T-helper 17 cell (primary cell): ENCODE results near the gene COX10. TPM values are rescaled to one million over a fixed set of nuclear protein-coding genes. Genes with fewer than 3 reads are reported as not detected.
A peak's percentile ranks its signal among the peaks of the same experiment; 100 is the strongest.
"Not testable (repeated sequence)": the region's sequence is repeated elsewhere in the genome, so short reads cannot be mapped to it uniquely, and the experiment has no call there.

Experiments
- ATAC-seq: fragments of 150-1000 bp; cut with Tn5 transposase; 2 replicates; pipeline ENCODE4 v1.10.0; 2021; ENCODE audit warnings: mild to moderate bottlenecking, moderate library complexity
- DNase-seq, 3 donors: peaks; one replicate each; pipeline versions ENCODE4 v3.0.0 to v3.0.0-alpha.2; 2020 to 2021
- H3K9me3 ChIP-seq: one replicate; pipeline ENCODE4 v1.7.0; 2013; ENCODE audit warnings: low read length, mild to moderate bottlenecking; ENCODE audit not compliant: control insufficient read depth, poor library complexity, severe bottlenecking
- H3K27ac Mint-ChIP-seq: one replicate; pipeline ENCODE4 v1.8.0; 2022; ENCODE audit warnings: mild to moderate bottlenecking, moderate library complexity, mixed read lengths
- H3K27me3 Mint-ChIP-seq: one replicate; pipeline ENCODE4 v1.8.0; 2022; ENCODE audit warnings: mixed read lengths
- H3K36me3 Mint-ChIP-seq: one replicate; pipeline ENCODE4 v1.8.0; 2022; ENCODE audit warnings: low read depth, mixed read lengths
- H3K4me1 Mint-ChIP-seq: one replicate; pipeline ENCODE4 v1.8.0; 2022; ENCODE audit warnings: mild to moderate bottlenecking, mixed read lengths
- H3K4me3 Mint-ChIP-seq: one replicate; pipeline ENCODE4 v1.8.0; 2022; ENCODE audit warnings: mild to moderate bottlenecking, moderate library complexity, mixed read lengths
- total RNA-seq, 4 donors: library from RNA in 2 of 4; stranded (reverse) in 2 of 4; gene quantifications; one replicate each; pipeline ENCODE4 v1.2.3 and lab custom pipeline; 2022 to 2026

Gene COX10
- total RNA-seq (10 to 100 TPM; 16.9 to 19.6 TPM), total RNA-seq (lab: John Stamatoyannopoulos, UW) (19.0 to 19.6 reads per million in 2 donors)

GRCh38 chr17:14069251-14070021 is at the start of gene COX10:
TSS of gene COX10 (plus strand) at chr17:14069504. CDS start at chr17:14069606, 102 bp downstream.
- H3K4me3 Mint-ChIP-seq = peak within 1 kb of the TSS; percentile 98
- H3K36me3 Mint-ChIP-seq = peaks cover 4% of the 10 kb centered on the region
- peak; percentile 72 to 77 (median 76) for DNase-seq
- no peaks in the 10 kb centered on the region for H3K9me3 ChIP-seq
- H3K27ac Mint-ChIP-seq = peak within 1 kb of the TSS; percentile 96
- H3K4me1 Mint-ChIP-seq = peaks cover 30% of the 10 kb centered on the region
- peak; percentile 99 for ATAC-seq
- H3K27me3 Mint-ChIP-seq = no peaks in the 10 kb centered on the region

DNA sequence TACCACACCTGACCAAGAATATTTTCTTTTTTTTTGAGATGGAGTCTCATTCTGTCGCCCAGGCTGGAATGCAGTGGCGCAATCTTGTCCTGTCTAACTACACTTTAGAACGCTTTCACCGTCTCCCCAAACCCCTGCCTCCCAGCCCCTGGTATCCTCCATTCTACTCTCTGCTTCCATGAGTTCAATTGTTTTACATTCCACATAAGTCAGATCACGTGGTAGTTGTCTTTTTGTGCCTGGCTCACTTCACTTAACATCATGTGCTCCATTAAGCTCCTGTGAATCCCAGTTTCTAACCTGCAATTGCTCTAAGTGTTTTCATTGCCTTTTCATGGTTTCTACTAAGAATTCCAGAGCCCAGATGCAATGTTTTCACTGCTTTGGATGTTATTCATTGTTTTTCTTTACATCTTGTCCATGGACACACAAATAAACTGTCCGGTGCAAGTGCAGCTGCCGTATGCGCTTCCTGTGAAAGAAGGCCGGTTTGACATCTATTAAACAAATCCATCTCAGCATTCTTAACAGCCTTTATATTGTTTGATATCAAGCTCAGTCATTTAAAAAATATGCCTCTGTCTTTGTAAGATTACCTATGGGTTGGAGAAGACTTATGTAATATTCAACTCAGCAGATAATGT is 47.5 kb upstream of the COX10 start:
- not testable (repeated sequence) for H3K4me3 Mint-ChIP-seq, H3K9me3 ChIP-seq, H3K4me1 Mint-ChIP-seq, ATAC-seq, H3K27me3 Mint-ChIP-seq, DNase-seq, H3K36me3 Mint-ChIP-seq, H3K27ac Mint-ChIP-seq

DNA sequence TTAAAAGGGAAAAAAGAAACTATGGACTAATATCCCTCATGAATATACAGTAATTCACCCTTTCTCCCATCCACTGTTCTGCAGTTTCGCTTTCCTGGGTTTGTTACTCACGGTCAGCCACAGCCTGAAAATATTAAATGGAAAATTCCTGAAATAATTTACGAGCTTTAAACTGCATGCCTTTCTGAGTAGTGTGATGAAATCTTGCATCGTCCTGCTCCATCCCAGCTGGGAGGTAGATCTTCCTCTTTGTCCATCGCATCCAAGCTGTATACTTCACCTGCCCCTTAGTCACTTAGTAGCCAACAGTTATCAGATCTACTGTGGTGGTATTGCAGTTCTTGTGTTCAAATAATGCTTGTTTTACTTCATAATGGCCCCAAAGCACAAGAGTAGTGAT is 39.5 kb upstream of the COX10 start:
- not testable (repeated sequence) for H3K4me1 Mint-ChIP-seq, ATAC-seq, H3K27me3 Mint-ChIP-seq, DNase-seq, H3K36me3 Mint-ChIP-seq, H3K27ac Mint-ChIP-seq, H3K4me3 Mint-ChIP-seq, H3K9me3 ChIP-seq

GRCh38 chr17:14032234-14032633 is 37.1 kb upstream of the COX10 start:
- peaks cover 7% of the 10 kb centered on the region for H3K4me1 Mint-ChIP-seq
- no peaks in the 10 kb centered on the region for H3K9me3 ChIP-seq
- ATAC-seq (no peak), DNase-seq (no peak)
- no peak overlapping the region for H3K4me3 Mint-ChIP-seq
- H3K27me3 Mint-ChIP-seq = no peaks in the 10 kb centered on the region
- peaks cover 10% of the 10 kb centered on the region for H3K36me3 Mint-ChIP-seq
- no peak overlapping the region for H3K27ac Mint-ChIP-seq

DNA sequence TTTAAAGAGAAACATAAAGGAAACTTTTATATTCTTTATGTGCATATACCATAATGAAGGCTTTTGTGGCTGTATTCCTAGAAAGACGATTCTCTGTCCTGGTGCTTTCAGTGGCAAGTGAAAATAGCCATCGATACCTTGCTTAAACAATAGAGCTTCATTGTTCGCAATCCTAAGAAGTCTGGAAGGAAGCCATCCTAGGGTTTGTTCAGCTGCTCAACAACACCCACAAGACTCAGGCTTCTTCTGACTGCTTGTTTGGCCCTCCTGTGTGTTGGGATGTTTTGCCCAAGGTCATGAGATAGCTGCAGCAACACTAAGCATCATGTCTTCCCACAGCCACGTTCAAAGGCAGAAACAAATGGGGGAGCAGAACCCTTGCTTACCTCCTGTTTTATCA is 36.1 kb upstream of the COX10 start:
- DNase-seq (no peak), ATAC-seq (no peak)
- H3K4me1 Mint-ChIP-seq = peaks cover 9% of the 10 kb centered on the region
- peaks cover 10% of the 10 kb centered on the region for H3K36me3 Mint-ChIP-seq
- H3K27ac Mint-ChIP-seq = no peak overlapping the region
- H3K27me3 Mint-ChIP-seq = no peaks in the 10 kb centered on the region
- no peaks in the 10 kb centered on the region for H3K9me3 ChIP-seq
- H3K4me3 Mint-ChIP-seq = no peak overlapping the region

DNA sequence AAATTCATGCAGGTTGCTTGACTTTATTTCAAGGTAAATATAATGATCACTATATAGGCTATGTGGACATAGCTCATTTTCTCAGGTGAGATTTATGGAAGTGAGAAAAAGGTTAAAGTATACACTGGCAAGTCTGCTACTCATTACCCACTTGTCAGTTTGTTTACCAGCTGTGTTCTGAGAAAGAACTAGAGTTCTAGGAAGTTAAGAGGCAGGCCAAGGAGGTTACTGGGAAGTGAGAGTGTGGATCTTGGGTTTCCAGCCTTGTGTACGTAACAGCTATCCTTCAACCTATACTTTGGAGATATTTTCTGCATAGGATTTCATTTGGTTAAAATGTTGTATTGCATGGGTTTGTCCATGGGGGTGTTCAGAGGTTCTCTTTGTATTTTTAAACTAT is 31.9 kb upstream of the COX10 start:
- DNase-seq (no peak), ATAC-seq (no peak)
- Mint-ChIP-seq H3K4me3 (no peak overlapping the region), H3K4me1 (peaks cover 20% of the 10 kb centered on the region), H3K36me3 (peaks cover 2% of the 10 kb centered on the region), H3K27me3 (no peaks in the 10 kb centered on the region), H3K27ac (no peak overlapping the region)
- no peaks in the 10 kb centered on the region for H3K9me3 ChIP-seq

DNA sequence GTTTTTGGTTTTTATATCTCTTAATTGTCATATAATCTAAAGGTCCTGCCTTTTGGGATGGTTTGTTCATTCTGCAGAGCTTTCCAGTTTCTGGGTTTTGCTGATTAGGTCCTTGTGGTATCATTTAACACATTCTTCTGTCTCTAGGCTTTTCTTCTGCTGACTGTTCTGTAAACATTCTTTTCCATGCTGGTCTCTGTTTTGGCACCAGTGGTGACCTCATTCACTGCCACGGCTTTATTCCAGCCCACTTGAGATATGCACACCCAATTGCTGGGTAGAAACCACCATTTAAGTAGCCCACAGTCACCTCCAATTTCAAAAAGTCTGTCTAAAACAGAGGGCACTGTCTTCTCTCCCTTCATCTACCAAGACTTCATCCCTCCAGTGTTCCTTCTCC is 31.1 kb upstream of the COX10 start:
- Mint-ChIP-seq H3K27ac (peak overlapping the region; percentile 1), H3K36me3 (peaks cover 2% of the 10 kb centered on the region), H3K27me3 (no peaks in the 10 kb centered on the region), H3K4me3 (no peak overlapping the region), H3K4me1 (peaks cover 20% of the 10 kb centered on the region)
- DNase-seq = no peak
- H3K9me3 ChIP-seq = no peaks in the 10 kb centered on the region
- ATAC-seq = no peak

DNA sequence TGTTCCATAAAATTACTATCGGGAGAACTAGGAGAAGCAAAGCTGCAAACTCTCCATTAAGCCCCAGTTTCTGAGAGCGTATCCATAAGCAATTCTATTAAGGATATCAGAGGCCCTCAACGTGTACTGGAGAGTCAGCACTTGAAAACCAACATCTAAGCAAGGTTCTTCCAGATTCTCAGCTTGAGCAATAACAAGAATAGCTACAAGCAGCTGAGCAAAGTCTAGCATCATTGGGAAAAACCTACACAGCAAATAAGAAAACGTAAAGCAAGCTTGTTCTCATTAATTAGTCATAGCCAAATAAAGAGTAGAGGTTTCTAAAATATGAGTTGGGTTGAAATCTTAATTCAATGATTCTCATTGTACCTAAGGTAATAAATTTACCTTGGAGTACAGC is 26.9 kb upstream of the COX10 start:
- Mint-ChIP-seq H3K4me3 (no peak overlapping the region), H3K27me3 (no peaks in the 10 kb centered on the region), H3K27ac (peak overlapping the region; percentile 1), H3K36me3 (no peaks in the 10 kb centered on the region), H3K4me1 (peaks cover 23% of the 10 kb centered on the region)
- no peak for ATAC-seq
- no peaks in the 10 kb centered on the region for H3K9me3 ChIP-seq
- no peak for DNase-seq

- Mint-ChIP-seq H3K27me3 (no peaks in the 10 kb centered on the region), H3K4me1 (peaks cover 19% of the 10 kb centered on the region), H3K4me3 (no peak overlapping the region), H3K36me3 (no peaks in the 10 kb centered on the region), H3K27ac (peak overlapping the region; percentile 27)
- no peak for DNase-seq
- ATAC-seq = no peak
- no peaks in the 10 kb centered on the region for H3K9me3 ChIP-seq
Measured at GRCh38 chr17:14044702-14045101, 24.6 kb upstream of the COX10 start.

DNA sequence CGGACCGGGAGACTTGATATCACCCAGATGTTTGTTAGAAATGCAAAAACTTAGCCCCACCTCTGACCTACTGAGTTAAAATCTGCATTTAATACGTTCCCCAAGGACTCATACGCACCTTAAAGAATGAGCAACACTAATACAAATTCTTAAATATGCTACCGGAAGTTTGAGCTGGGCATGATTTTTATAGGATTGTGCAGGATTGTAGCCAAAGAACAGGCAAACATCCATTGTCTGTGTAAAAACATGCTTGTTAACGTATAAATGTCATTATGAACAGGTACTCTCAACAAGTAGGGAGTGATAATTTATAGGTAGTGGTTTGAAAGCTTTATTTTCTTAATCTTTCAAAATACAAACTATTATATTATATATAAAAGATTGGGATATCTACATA is 22.3 kb upstream of the COX10 start:
- Mint-ChIP-seq H3K4me1 (peaks cover 21% of the 10 kb centered on the region), H3K36me3 (peaks cover 3% of the 10 kb centered on the region), H3K4me3 (no peak overlapping the region), H3K27ac (no peak overlapping the region), H3K27me3 (no peaks in the 10 kb centered on the region)
- no peak for DNase-seq
- H3K9me3 ChIP-seq = no peaks in the 10 kb centered on the region
- no peak for ATAC-seq

DNA sequence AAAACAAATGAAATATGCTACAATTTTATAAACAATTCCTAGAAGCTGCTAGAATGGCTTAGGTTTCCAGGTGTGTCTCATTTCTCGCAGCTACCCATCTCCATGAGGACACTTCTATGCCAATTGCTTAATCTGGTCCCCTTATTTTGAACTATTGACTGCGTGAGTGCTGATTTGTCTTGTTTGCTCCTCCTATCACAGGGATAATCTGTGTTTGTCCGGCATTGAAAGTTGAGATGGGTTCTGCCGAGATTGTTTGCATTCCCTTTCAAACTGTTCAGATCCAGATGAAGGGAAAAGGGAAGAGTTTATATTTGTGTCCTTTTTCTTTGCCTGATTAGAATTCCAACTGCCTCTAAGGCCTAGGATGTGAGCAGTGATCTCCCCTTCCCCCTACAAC is 21.7 kb upstream of the COX10 start:
- ATAC-seq (no peak), DNase-seq (no peak)
- H3K27me3 Mint-ChIP-seq = no peaks in the 10 kb centered on the region
- peak overlapping the region; percentile 71 for H3K27ac Mint-ChIP-seq
- H3K4me3 Mint-ChIP-seq = no peak overlapping the region
- H3K4me1 Mint-ChIP-seq = peaks cover 21% of the 10 kb centered on the region
- no peaks in the 10 kb centered on the region for H3K9me3 ChIP-seq
- peaks cover 3% of the 10 kb centered on the region for H3K36me3 Mint-ChIP-seq

GRCh38 chr17:14048169-14048568 is 21.1 kb upstream of the COX10 start:
- no peak for DNase-seq
- Mint-ChIP-seq H3K36me3 (peaks cover 3% of the 10 kb centered on the region), H3K4me3 (peak overlapping the region; percentile 61), H3K4me1 (peaks cover 21% of the 10 kb centered on the region), H3K27me3 (no peaks in the 10 kb centered on the region), H3K27ac (peak overlapping the region; percentile 71)
- ATAC-seq = no peak
- H3K9me3 ChIP-seq = no peaks in the 10 kb centered on the region

DNA sequence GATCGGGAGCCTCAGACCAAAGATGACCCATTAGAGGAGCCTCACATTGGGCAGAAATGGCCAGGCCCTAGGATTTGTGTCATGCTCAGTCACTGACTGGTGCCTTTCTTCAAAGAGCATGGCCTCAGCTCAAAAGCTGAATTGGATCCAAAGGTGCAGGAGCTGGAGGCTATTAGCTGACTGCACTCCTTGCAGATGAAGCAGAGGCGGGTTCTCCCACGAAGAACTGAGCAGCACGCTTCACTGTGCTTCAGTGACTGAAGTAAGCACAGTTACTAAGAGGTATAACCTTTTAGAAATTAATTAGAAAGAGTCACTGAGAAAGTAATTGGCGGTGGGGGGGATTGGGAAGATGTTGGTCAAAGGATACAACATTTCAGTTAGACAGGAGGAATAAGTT is 18.7 kb upstream of the COX10 start:
- no peak for ATAC-seq
- H3K9me3 ChIP-seq = no peaks in the 10 kb centered on the region
- Mint-ChIP-seq H3K27me3 (no peaks in the 10 kb centered on the region), H3K36me3 (peaks cover 3% of the 10 kb centered on the region), H3K4me3 (no peak overlapping the region), H3K27ac (no peak overlapping the region), H3K4me1 (peaks cover 14% of the 10 kb centered on the region)
- DNase-seq = no peak

GRCh38 chr17:14051692-14052091 is 17.6 kb upstream of the COX10 start:
- H3K9me3 ChIP-seq = no peaks in the 10 kb centered on the region
- DNase-seq = no peak
- H3K4me1 Mint-ChIP-seq = peaks cover 13% of the 10 kb centered on the region
- peaks cover 3% of the 10 kb centered on the region for H3K36me3 Mint-ChIP-seq
- no peak for ATAC-seq
- no peak overlapping the region for H3K27ac Mint-ChIP-seq
- H3K4me3 Mint-ChIP-seq = no peak overlapping the region
- H3K27me3 Mint-ChIP-seq = no peaks in the 10 kb centered on the region
